HEK293 (cell line): Measurements from ENCODE around the gene CYP4F12.

Source experiments
- GLI2 ChIP-seq: fragments of 450-650 bp; formaldehyde crosslinking; IDR thresholded peaks from 2 replicates; pipeline ENCODE4; 2017; ENCODE audit warnings: missing biosample characterization, missing genetic modification characterization, low read depth, borderline replicate concordance
- MZF1 ChIP-seq: fragments of 450-650 bp; formaldehyde crosslinking; IDR thresholded peaks from 2 replicates; pipeline ENCODE4 v1.5.1; 2017; ENCODE audit warnings: missing biosample characterization, missing genetic modification characterization, borderline replicate concordance
- ZNF121 ChIP-seq: fragments of 450-650 bp; formaldehyde crosslinking; IDR thresholded peaks from 2 replicates; pipeline ENCODE4 v1.5.1; 2016; ENCODE audit warnings: missing biosample characterization, missing genetic modification characterization
- ZNF747 ChIP-seq: fragments of 450-650 bp; formaldehyde crosslinking; IDR thresholded peaks from 2 replicates; pipeline ENCODE4 v1.5.1; 2016; ENCODE audit warnings: missing biosample characterization, missing genetic modification characterization
- TF ChIP-seq, protein P1 (sequence below): fragments of 450-650 bp; formaldehyde crosslinking; IDR thresholded peaks from 2 replicates; pipeline ENCODE4 v1.5.1; 2016; ENCODE audit warnings: missing biosample characterization, missing genetic modification characterization

DNA sequence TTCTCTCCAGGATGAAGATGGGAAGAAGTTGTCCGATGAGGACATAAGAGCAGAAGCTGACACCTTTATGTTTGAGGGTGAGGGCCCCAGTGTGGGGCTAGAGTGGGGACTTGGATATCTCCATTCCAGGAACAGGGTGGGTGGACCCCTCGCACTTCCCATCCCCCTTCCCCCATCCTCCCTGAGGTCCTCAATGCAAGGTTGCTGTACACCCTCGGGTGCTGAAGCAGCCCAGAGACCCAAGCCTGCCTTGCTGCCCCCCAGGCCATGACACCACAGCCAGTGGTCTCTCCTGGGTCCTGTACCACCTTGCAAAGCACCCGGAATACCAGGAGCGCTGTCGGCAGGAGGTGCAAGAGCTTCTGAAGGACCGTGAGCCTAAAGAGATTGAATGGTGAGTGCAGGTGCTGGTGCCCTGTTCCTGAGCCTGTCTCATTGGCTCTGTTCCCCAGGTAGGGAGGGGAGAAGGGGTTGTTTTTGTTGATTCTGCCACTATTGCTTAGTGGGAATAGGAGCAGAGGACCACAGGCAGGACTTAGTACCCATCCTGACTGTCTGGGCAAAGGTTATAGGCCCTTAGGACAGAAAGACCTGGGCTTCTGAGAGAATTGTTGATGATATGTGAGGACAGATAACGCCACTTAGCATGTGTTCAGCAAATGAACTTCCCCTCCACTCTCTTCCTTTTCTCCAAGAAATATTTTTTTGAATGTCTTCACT is 20.2 kb upstream of the CYP4F12 start:
- TF ChIP-seq, protein P1, sequence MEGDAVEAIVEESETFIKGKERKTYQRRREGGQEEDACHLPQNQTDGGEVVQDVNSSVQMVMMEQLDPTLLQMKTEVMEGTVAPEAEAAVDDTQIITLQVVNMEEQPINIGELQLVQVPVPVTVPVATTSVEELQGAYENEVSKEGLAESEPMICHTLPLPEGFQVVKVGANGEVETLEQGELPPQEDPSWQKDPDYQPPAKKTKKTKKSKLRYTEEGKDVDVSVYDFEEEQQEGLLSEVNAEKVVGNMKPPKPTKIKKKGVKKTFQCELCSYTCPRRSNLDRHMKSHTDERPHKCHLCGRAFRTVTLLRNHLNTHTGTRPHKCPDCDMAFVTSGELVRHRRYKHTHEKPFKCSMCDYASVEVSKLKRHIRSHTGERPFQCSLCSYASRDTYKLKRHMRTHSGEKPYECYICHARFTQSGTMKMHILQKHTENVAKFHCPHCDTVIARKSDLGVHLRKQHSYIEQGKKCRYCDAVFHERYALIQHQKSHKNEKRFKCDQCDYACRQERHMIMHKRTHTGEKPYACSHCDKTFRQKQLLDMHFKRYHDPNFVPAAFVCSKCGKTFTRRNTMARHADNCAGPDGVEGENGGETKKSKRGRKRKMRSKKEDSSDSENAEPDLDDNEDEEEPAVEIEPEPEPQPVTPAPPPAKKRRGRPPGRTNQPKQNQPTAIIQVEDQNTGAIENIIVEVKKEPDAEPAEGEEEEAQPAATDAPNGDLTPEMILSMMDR, result no peak
- TF ChIP-seq GLI2 (tag by site-specific recombination) (no peak), ZNF747 (tag by site-specific recombination) (no peak), ZNF121 (no peak), MZF1 (no peak)
